IPS-18a (cell line): ENCODE measurements around the gene HAPLN3.

Experiments
- H3K27ac ChIP-seq: one replicate; pipeline ENCODE4 v1.5.1; 2013; ENCODE audit warnings: low read length
- H3K27me3 ChIP-seq: one replicate; pipeline ENCODE4 v1.6.1; 2013; ENCODE audit warnings: mild to moderate bottlenecking, low read length; ENCODE audit not compliant: control insufficient read depth, insufficient read depth
- H3K36me3 ChIP-seq: one replicate; pipeline ENCODE4 v1.6.1; 2013; ENCODE audit warnings: low read depth, low read length; ENCODE audit not compliant: control insufficient read depth
- H3K4me1 ChIP-seq: one replicate; pipeline ENCODE4 v1.6.1; 2013; ENCODE audit warnings: low read depth, low read length; ENCODE audit not compliant: control insufficient read depth
- H3K4me3 ChIP-seq: one replicate; pipeline ENCODE4 v1.5.1; 2013; ENCODE audit warnings: low read length
- H3K9ac ChIP-seq: one replicate; pipeline ENCODE4 v1.6.1; 2013; ENCODE audit warnings: mild to moderate bottlenecking, low read length, moderate library complexity
- H3K9me3 ChIP-seq: one replicate; pipeline ENCODE4 v1.6.1; 2013; ENCODE audit warnings: low read depth, low read length; ENCODE audit not compliant: control insufficient read depth

The HAPLN3 gene

DNA sequence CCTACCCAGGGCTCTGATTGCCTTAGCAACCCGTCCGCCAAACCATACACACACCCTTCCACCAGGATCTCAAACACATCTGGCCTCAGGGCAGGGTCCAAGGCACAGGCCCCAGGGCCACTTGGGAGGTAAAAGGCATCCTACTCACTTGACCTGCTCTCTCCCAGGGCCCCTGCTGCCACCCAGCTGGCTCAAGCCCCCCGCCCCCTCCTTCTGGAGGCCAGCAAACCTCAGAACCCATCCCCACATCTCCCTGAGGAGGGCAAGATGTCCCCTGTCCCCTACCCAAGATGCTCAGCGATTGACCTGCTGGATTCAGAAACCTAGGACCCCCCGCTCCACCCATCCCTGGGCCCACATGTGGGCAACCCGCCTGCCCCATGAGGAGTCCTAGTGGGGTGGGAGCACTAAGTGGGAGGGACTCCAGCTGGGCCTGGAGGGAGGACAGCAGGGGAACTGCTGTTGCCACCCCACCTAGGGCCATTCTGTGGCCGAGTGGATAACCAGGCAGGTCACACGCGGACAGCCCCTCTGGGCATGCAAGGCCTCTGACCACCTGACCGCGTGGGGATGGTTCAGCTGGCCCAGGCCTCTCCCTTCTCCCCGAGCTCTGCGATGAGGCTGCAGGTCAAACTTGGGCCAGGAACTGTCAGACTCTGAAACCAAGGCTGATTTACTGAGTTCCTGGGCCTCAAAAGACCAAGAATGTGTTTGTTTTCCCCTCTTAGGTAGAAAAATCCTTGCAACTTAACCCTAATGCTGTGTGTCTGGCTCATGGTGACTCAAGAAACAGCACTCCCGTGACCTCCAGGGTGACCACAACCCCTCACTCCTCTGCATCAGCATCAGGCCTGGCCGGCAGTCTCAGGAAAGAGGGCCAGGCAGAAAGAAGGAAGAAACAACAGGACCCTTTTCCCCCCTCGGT is 13.6 kb upstream of the HAPLN3 start:
- Histone ChIP-seq H3K9me3 (no peaks in the 10 kb centered on the region), H3K9ac (no peak overlapping the region), H3K27ac (no peak overlapping the region), H3K4me3 (peak overlapping the region; percentile 8), H3K27me3 (no peaks in the 10 kb centered on the region), H3K36me3 (peaks cover 68% of the 10 kb centered on the region), H3K4me1 (peaks cover 14% of the 10 kb centered on the region)

DNA sequence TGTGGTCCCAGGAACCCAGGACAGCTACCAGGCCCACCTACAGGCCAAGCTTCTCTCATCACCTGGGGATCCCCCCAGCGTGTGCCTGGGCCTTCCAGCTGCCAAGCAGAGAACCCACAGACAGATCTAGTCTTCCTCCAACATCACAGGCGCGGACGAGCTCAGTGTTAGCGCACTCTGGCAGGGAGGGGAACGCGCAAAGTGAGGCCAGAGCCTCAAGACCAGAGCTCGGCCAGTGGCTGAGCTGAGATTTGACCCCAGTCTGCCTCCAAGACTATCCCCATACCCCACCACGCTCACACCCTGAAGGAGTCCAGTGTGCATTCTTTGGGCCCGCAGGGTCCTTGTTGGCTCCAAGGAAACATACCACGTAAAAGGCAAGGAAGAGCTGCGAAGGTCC is 12.8 kb upstream of the HAPLN3 start:
- peaks cover 11% of the 10 kb centered on the region for H3K4me1 ChIP-seq
- no peaks in the 10 kb centered on the region for H3K27me3 ChIP-seq
- H3K4me3 ChIP-seq: no peak overlapping the region
- no peak overlapping the region for H3K9ac ChIP-seq
- H3K27ac ChIP-seq: no peak overlapping the region
- H3K9me3 ChIP-seq: no peaks in the 10 kb centered on the region
- peaks cover 76% of the 10 kb centered on the region for H3K36me3 ChIP-seq

- H3K27me3 ChIP-seq: no peaks in the 10 kb centered on the region
- H3K4me1 ChIP-seq: peaks cover 11% of the 10 kb centered on the region
- H3K27ac ChIP-seq: no peak overlapping the region
- no peaks in the 10 kb centered on the region for H3K9me3 ChIP-seq
- no peak overlapping the region for H3K4me3 ChIP-seq
- no peak overlapping the region for H3K9ac ChIP-seq
- H3K36me3 ChIP-seq: peaks cover 86% of the 10 kb centered on the region
Measured at GRCh38 chr15:88907111-88907510, 11.8 kb upstream of the HAPLN3 start.

DNA sequence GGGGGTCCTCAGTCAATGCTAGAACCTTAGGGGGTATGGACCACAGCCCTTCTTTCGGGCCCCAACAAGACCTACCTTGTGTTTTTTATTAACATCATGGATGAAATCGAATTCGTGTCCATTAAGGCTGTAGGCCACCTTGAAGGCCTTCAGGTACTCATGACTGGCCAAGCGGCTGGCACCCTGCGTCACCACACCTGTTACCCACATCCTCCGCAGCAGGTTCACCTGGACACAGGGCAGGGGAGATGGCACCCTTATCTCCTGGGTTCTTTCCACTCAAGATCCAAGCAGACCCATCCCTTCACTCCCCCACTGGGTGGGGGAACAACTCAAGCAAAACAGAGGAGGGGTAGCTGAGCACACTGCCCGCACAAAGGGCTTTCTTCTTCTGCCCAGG is 11.2 kb upstream of the HAPLN3 start:
- Histone ChIP-seq H3K27ac (no peak overlapping the region), H3K4me3 (no peak overlapping the region), H3K36me3 (peaks cover 92% of the 10 kb centered on the region), H3K4me1 (peaks cover 11% of the 10 kb centered on the region), H3K27me3 (no peaks in the 10 kb centered on the region), H3K9me3 (no peaks in the 10 kb centered on the region), H3K9ac (no peak overlapping the region)

DNA sequence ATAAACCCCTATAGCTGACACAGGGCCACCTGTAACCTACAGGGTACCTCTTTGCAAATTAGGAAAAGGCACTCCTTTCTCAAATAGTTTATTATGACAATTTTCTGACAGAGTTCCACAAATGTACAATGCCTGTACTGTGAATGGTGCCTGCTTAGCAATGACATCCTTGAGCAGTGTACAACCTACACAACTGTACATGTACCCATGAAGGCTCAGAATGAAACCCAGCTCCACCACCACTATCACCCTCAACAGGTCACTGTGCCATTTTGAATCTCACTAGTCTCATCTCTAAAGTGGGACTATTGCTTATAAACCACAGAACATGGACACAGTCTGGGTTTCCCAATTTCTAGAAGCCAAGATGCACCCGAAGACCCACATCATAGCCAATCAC is 10.8 kb upstream of the HAPLN3 start:
- H3K27me3 ChIP-seq: no peaks in the 10 kb centered on the region
- no peak overlapping the region for H3K27ac ChIP-seq
- H3K36me3 ChIP-seq: peaks cover 95% of the 10 kb centered on the region
- no peaks in the 10 kb centered on the region for H3K9me3 ChIP-seq
- no peak overlapping the region for H3K4me3 ChIP-seq
- peaks cover 6% of the 10 kb centered on the region for H3K4me1 ChIP-seq
- H3K9ac ChIP-seq: no peak overlapping the region

DNA sequence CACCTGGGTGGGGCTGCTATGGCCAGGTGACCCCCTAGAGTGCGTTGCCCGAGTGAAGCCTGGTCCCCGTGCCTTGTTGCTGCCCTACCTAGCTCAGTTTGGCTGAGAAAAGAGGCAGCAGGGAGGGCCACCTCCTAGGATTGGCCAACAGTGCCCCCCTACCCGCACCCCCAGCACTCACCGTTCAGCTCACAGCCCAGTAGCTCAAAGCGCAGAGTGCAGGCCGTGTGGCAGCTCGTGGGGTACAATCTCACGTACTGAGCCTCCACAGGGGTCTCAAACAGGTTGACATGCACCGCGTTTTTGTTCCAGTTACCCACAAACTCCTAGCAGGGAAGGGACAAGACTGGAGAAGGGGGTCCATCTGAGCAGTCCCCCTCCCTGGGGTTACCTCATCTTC is 10.2 kb upstream of the HAPLN3 start:
- no peak overlapping the region for H3K9ac ChIP-seq
- H3K36me3 ChIP-seq: peaks cover 97% of the 10 kb centered on the region
- H3K4me3 ChIP-seq: no peak overlapping the region
- H3K9me3 ChIP-seq: no peaks in the 10 kb centered on the region
- H3K27ac ChIP-seq: no peak overlapping the region
- peaks cover 4% of the 10 kb centered on the region for H3K4me1 ChIP-seq
- H3K27me3 ChIP-seq: no peaks in the 10 kb centered on the region

DNA sequence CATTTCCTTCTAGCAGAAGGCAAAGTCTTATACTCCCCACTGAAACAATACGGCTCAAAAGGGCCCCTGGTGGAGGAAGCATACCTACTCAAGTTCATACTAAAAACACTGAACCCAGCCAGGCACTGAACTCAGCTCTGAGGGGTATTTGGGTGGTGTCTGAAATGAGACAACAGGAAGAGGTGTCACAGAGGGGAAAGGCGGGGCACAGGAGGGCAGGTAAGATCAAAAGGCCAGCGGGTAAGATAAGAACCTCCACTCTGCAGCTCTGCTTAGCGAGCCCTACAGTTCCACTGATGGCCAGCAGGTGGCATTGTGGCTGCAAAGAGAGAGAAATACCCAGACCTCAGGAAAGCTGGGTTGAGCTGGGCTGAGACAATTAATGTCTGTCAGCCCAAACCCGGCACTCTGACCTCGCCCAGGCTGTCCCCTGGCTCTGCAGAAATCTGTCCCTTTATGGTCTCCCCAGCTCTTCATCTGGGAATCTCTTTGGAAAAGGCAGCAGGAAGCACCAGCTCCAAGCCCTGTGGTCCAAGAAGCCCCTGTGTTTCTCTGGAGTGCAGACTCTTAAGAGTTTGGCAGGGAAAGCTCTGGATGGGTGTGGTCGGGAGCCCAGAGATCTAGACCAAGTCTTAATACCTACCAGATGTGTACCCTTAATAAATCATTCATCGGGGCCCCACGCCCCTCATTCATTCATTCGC is 9.4 kb upstream of the HAPLN3 start:
- Histone ChIP-seq H3K9me3 (no peaks in the 10 kb centered on the region), H3K27me3 (no peaks in the 10 kb centered on the region), H3K36me3 (peaks cover 95% of the 10 kb centered on the region), H3K4me3 (no peak overlapping the region), H3K4me1 (peaks cover 4% of the 10 kb centered on the region), H3K9ac (no peak overlapping the region), H3K27ac (no peak overlapping the region)

DNA sequence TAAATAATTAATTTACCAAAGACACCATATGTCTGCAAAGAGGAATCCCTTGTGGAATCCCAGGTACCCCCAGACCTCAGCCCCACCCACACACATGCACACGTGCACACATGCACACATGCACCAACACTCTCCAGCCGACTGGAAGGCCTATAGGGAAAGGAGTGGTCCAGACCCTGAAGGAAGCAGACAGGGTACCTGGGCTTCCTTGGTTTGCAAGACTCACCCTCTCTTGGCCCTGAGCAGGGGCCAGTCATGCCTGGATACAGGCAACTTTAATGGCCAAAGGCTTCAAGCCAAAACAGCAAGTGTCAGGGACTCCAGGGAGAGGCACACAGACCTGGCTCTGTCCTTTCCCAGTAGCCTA is 8.9 kb upstream of the HAPLN3 start:
- Histone ChIP-seq H3K4me1 (peaks cover 4% of the 10 kb centered on the region), H3K9ac (no peak overlapping the region), H3K36me3 (peaks cover 94% of the 10 kb centered on the region), H3K27ac (no peak overlapping the region), H3K4me3 (no peak overlapping the region), H3K27me3 (no peaks in the 10 kb centered on the region), H3K9me3 (no peaks in the 10 kb centered on the region)

DNA sequence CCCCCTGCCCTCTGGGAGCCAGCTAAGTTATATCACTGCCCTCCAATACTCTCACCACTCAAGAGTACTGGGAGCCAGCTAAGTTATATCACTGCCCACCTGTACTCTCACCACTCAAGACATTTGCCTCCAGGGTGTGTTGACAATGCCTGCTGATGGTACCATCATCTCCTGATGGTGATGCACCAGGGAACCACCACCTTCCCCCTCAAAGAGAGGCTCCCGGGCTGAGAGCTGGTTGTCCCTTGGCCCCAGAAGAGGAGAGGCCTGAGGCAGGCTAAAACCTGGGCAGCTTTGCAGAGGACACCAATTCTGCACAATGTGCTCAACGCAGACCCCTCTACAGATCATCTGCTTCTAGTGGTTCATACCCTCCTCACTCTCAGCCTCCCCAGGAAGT is 7.5 kb upstream of the HAPLN3 start:
- no peaks in the 10 kb centered on the region for H3K9me3 ChIP-seq
- H3K9ac ChIP-seq: no peak overlapping the region
- H3K4me3 ChIP-seq: no peak overlapping the region
- peaks cover 5% of the 10 kb centered on the region for H3K4me1 ChIP-seq
- no peaks in the 10 kb centered on the region for H3K27me3 ChIP-seq
- peaks cover 80% of the 10 kb centered on the region for H3K36me3 ChIP-seq
- no peak overlapping the region for H3K27ac ChIP-seq

DNA sequence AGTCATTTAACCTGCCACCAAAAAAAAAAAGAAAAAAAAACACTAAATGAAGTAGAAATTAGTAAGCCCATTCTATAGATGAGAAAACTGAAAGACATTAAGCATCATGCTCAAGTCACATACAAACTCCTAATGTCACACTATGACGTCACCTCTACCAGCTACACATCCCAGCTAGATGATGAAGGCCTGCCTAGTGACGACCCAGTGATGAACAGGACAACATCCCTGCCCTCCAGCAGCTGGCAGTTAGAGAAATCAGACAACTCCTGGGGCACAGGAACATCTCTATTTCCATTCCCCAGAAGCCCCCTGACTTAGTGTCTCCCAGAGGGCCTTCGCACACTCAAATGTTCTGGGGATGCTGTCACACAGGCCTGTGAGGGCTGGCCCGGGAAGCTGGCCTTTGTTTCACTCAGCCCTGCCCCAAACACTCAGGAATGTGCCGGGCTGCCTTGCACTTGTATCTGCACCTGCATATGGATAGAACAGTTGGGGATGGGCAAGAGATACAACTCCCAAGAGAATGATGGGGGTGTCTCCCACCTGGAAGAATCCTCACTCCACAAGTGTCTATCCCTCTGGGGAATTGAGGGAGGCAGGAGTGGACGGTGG is 7.0 kb upstream of the HAPLN3 start:
- H3K4me3 ChIP-seq: no peak overlapping the region
- H3K27ac ChIP-seq: no peak overlapping the region
- no peaks in the 10 kb centered on the region for H3K27me3 ChIP-seq
- H3K4me1 ChIP-seq: peaks cover 9% of the 10 kb centered on the region
- peaks cover 76% of the 10 kb centered on the region for H3K36me3 ChIP-seq
- no peaks in the 10 kb centered on the region for H3K9me3 ChIP-seq
- H3K9ac ChIP-seq: no peak overlapping the region

- Histone ChIP-seq H3K9ac (no peak overlapping the region), H3K4me1 (peaks cover 14% of the 10 kb centered on the region), H3K4me3 (no peak overlapping the region), H3K27ac (no peak overlapping the region), H3K36me3 (peaks cover 69% of the 10 kb centered on the region), H3K9me3 (no peaks in the 10 kb centered on the region), H3K27me3 (no peaks in the 10 kb centered on the region)
Measured at GRCh38 chr15:88901508-88902220, 6.3 kb upstream of the HAPLN3 start.
